Heart left ventricle (tissue), 13 donors: ENCODE measurements around the gene ARHGEF11.

Experiments
- CTCF ChIP-seq, 12 donors: fragments of 200-600 bp; sonication (generic) in 4 of 12; IDR thresholded peaks; one replicate each; pipeline versions ENCODE4 v1.5.0 to v1.8.0; 2018 to 2022; ENCODE audit warnings: antibody characterized with exemption in 12 of 12, mild to moderate bottlenecking in 5 of 12
- POLR2A ChIP-seq, 2 donors: fragments of 450-650 bp; IDR thresholded peaks; one replicate each; pipeline ENCODE4 v1.6.1; 2017; ENCODE audit warnings: antibody characterized with exemption in 2 of 2, mild to moderate bottlenecking in 2 of 2, moderate library complexity in 2 of 2
- donor health status: ischemic (EF 13 %, LVEDD 7.1; RV severe dilation, severe dysfunction).
- donor health status: DM: no; HTN: yes; CAD: no.
- donor health status: DM: no; HTN: no; CAD: no.
- donor health status: ischemic (EF 25% LVEDD 6.9; RV normal size, moderate dysfunction).
- donor health status: ischemic (EF 25% LVEDD 5.7; RV mildly dilated, moderate dysfunction).
- donor health status: ischemic (EF 35%, LVEDD 5.7; RV mildly dilated, moderate dysfunction).
- donor health status: nonischemic (EF 11% LVEDD 7.7; RV severe dilation, severe dysfunction).
- donor health status: DM: yes; HTN: yes; CAD: no.
- donor health status: PGD.
- donor health status: ischemic (EF 29% LVEDD 5.4; RV normal size, mild dysfunction).
- donor health status: nonischemic (EF 23%, LVEDD 6.1; RV moderate dilation, normal function).

GRCh38 chr1:156956333-156956732 lies 89.2 kb downstream of the ARHGEF11 start:
- no peak for TF ChIP-seq CTCF (IDR thresholded peaks at IDR 0.05)
- TF ChIP-seq POLR2A (IDR thresholded peaks at IDR 0.05) = no peak
